ENCODE data around the gene TEX101.
"Not testable (repeated sequence)": the region's sequence is repeated elsewhere in the genome, so short reads cannot be mapped to it uniquely, and the experiment has no call there.

Gene TEX101

DNA sequence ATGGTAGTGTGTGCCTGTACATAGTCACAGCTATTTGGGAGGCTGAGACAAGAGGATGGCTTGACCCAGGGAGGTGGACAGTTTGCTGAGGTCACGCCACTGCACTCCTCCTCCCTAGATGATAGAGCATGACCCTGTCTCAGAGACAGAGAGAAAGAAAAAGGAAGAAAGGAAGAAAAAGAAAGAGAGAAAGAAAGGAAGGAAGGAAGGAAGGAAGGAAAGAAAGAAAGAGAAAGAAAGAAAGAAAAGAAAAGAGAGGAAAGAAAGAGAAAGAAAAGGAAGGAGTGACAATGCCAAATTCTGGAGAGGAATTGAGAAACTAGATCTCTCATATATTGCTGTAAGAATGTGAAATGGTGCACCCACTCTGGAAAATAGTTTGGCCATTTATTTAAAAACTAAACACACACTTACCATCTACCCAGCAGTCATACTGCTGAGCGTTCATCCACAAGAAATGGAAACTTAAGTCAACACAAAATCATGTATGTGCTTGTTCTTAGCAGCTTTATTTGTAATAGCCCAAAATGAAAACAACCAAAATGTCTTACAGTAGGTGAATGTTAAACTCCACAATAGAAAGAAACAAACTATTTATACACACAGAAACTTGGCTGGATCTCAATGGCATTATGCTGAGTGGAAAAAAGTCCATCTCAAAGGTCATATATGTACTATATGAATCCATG, 7.5 kb downstream of the TEX101 start:
- DNase-seq, result no peak

DNA sequence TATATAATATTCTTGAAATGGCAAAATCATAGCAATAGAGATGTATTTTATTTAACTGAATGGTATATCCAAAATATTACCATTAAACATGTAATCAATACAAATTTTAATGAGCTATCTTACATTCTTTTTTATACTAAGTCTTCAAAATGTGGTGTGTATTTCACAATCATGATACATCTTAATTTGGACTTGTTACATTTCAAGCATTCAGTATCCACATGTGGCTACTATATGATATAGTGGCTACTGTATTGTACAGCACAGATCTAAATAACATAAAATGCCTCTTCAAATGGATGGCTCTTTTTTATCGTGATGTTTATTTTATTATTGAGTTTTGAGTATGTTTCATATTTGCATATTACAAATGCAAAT, 8.0 kb downstream of the TEX101 start:
- no peak for DNase-seq

DNA sequence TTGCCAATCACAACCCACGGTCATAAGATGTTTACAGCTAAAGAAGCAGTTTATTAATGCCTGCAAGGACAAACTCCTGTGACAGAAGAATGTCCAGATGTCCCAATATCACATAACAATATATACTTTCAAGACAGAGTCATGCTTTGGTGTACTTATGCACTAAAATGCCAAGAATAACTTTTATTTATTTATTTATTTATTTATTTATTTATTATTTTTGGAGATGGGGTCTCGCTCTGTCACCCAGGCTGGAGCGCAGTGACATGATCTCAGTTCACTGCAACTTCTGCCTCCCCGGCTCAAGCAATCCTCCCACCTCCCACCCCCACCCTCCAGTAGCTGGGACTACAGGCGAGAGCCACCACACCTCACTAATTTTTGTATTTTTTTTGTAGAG, 9.1 kb downstream of the TEX101 start:
- DNase-seq, result no peak

DNA sequence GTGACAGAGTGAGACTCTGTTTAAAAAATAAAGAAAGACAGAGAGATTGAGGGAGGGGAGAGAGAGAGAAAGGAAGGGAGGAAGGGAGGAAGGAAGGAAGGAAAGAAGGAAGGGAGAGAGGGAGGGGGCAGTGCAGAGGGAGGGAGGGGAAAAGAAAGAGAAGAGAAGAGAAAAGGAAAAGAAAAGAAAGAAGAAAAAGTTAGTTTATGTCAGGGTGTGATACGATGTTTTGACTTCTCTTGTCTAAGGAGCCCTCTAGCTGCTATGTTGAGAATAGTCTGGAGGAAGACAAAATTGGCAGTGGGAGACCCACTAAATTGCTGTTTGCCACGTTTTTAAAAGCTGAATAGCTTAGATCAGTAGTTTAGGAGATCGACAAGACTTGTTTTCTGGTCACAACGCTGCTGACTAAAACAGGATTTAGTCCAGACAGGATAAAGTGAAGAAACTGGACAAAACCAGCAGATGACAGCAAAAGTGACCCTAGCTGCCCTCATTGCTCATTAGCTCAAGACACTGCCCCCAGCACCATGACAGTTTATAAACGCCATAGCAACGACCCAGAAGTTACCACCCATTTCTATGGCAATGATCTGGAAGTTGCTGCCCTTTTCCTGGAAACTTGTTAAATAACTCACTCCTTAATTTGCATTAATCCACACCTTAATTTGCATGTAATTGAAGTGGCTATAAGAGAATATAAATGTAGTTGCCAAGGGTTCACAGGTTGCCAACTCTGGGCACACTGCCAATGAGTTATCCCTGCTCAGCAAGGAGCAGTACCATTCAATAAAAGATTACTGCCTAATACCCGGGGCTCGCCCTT, 11.1 kb downstream of the TEX101 start:
- DNase-seq, result no peak

DNA sequence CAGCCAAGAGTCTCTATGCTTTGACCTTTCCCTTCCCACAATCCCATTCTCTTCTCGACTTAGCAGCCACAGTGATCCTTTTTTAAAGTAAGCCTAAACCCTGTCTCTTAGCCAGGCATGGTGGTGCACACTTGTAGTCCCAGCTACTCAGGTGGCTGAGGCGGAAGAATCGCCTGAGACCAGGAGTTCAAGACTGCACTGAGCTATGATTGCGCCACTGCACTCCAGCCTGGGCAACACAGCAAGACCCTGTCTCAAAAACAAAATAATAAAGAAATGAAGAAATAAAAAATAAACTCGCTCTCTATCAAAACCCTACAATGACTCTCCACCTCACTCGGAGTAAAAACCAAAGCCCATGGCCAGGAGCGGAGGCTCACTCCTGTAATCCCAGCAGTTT, 14.7 kb downstream of the TEX101 start:
- DNase-seq, result no peak

DNA sequence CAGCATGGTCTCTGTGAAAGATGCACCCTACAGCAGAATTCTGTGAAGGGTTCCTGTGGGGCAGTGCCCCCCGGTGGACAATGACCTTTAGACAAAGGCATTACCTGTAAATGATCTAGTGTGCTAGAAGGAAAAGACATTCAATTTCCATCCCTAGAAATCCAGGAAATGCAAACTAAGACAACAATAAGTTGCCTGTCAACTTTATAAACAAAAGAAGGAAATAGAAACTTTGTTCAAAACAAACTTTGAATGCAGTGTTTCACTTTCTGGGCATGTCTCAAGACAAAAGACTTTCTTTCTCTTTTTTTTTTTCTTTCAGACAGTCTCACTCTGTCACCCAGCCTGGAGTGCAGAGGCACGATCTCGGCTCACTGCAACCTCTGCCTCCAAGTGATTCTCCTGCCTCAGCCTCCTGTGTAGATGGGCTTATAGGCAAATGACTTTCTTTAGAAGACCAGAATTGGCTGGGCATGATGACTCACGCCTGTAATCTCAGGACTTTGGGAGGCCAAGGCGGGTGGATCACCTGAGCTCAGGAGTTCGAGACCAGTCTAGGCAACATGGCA, 15.5 kb downstream of the TEX101 start:
- DNase-seq, result no peak

DNA sequence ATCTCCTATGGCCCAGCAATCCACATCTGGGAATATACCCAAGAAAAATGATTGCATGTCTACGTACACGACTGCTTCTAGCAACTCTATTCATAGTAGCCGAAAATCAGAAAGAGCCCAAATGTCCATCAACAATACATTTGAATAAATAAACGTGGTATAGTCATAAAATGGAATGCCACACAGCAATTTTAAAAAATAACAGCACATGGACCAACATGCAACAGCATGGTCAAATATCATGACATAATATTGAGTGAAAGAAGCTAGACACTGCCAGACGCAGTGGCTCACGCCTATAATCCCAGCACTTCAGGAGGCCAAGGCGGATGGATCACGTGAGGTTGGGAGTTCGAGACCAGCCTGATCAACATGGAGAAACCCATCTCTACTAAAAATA, 16.3 kb downstream of the TEX101 start:
- no peak for DNase-seq

DNA sequence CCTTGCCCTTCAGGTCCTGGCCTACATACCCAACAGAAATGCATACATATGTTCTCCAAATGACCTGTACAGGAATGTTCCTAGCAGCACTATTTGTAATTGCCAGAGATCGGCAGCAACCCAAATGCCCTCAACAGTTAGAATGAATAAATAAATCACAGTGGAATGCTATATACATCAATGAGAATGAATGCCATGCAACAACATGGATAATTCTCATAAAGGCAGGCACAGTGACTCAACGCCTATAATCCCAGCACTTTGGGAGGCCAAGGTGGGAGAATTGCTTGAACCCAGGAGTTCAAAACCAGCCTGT, 18.6 kb downstream of the TEX101 start:
- no peak for DNase-seq

DNA sequence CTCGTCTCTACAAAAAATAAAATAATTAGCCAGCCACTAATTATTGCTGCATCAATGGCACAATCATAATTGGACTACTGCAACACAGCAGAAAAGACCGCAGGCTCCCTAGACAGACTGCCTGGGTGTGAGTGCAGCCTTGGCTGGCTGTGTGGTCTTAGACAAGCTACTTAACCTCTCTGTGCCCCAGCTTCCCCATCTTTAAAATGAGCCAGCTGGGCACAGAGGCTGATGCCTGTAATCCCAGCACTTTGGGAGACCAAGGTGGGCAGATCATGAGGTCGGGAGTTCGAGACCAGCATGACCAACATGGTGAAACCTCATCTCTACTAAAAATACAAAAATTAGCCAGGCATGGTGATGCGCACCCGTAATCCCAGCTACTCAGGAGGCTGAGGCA, 19.0 kb downstream of the TEX101 start:
- DNase-seq, result no peak

DNA sequence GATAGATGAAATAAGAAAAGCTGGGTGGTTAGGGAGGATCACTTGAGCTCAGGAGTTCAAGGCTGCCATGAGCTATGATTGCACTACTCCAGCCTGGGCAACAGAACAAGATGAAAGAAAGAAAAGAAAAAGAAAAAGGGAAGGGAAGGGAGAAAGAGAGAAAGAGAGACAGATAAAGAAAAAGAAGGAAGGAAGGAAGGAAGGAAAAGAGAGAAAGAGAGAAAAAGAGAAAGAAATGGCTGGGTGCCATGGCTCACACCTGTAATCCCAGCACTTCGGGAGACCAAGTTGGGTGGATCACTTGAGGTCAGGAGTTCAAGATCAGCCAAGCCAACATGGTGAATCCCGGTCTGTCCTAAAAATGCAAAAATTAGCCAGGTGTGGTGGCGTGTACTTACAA, 21.1 kb downstream of the TEX101 start:
- no peak for DNase-seq

DNA sequence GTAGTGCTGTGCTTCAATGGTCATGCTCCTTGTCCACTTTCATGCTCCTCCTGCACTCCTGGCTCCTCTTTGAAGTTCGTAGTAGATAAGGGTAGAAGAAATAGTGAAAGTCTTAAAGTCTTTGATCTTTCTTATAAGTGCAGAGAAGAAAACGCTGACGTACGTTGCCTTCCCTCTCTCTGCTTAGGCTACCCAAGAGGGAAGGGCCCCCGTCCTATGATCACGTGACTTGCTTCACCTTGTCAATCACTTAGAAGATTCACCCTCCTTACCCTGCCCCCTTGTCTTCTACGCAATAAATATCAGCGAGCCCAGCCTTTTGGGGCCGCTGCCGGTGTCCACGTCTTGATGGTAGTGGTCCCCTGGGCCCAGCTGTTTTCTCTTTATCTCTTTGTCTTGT, 22.6 kb downstream of the TEX101 start:
- DNase-seq, result not testable (repeated sequence)

DNA sequence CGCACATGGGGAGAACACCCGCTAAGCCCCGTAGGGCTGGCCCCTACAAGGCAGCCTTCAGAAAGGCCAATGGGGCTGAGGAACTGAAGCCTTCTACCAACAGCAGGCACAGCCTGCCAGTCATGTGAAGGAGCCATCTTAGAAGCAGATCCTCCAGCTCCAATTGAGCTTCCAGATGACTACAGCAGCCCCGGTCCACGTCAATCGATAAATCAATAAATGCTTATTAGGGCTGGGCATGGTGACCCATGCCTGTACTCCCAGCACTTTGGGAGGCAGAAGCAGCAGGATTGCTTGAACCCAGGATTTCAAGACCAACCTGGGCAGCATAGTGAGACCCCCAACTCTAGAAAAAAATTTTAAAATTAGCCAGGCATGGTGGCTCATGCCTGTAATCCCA, 23.0 kb downstream of the TEX101 start:
- DNase-seq, result no peak

DNA sequence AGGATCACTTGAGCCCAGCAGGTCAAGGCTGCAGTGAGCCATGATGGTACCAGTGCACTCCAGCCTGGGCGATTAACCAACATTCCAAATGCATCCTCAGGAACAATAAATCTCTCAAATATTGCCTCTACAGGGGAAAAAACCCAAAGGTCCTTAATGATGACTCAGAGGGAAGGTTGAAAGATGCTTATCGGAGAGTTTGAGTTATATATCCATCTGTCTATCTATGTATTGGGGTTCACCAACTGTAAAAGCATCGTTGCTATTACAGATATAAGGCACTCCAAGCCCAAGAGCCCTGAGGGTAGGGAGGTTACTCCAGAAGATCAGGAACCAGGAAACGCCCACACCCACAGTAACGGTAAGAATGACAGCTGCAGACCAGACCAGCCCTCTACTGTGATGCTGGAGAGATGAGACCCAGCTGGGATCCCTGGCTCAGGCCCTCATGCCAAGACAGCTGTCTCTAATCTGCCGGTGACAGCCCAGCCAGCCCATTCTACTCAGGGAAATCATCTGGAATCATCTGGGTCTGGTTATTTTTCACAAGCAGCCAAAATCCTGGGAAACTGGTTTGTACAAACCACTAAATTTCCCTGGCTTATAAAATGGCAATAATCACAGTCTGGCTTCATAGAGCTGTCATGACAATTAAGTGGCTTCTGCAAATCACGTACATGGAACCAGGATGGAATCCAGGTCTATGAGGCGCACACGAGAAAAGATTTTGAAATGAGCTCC, 23.8 kb downstream of the TEX101 start:
- peak; percentile 61 for DNase-seq

DNA sequence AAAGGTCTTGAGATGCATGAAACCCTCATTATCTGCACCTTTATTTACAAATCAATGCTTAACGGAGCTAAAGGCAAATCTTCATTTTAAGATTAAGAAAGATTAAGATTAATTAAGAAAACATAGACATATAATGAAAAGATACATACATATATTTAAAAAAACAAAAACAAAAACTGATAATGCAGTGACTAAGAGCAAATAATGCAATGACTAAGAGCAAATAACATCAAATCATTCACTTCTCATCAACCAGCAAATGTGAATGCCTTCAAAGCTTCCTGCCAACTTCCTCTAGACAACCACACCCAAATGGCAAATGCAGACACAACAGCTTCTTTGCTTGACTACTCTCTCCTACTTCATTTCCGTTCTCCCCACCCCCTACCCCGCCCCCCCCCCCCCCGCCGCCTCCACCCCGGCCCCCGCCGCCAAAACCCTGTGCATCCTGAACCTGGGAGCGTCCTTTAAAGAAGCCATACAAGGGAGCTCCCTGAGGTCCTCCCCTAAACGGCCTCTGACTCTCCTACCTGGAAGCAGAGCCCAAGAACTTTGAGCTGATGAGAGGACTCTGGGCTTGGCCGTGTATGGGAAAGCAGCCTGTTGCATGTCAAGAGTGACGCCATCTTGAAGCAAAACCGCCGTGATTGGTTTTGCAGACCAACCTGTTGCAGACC, 24.5 kb downstream of the TEX101 start:
- peak; percentile 20 for DNase-seq

DNA sequence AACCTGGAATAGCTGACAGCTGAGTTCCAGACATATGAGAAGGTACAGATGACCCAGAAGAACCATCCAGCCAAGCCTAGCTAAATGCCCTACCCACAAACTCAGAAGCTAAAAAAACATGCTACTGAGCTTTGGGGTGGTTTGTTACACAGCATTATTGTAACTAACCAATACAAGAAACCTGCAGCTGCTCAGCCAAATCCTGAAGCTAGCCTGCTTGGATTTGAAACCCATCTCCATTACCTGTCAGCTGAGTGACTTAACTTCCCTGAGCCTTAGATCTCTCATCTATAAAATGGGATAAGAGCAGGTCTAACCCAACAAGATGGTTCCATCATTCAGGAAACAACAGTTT, 25.0 kb downstream of the TEX101 start:
- DNase-seq, result no peak

DNA sequence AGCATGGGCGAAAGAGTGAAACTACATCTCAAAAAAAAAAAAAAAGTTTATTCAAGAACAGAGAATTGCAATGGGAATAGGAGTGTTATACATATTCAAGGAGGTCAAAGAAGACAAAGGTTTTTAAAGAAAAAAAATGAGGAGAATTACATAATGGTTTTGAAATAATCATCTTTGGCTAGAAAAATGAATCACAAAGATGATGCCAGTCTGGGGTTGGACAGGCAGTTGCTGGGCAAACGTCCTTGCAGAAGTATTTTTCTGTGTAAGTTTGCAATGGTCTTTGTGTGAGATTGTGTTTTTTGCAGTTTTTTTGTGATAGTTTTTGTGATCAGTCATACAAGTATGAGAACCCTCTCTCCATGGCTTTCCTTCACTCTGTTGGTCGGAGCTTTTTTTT, 27.0 kb downstream of the TEX101 start:
- no peak for DNase-seq

DNA sequence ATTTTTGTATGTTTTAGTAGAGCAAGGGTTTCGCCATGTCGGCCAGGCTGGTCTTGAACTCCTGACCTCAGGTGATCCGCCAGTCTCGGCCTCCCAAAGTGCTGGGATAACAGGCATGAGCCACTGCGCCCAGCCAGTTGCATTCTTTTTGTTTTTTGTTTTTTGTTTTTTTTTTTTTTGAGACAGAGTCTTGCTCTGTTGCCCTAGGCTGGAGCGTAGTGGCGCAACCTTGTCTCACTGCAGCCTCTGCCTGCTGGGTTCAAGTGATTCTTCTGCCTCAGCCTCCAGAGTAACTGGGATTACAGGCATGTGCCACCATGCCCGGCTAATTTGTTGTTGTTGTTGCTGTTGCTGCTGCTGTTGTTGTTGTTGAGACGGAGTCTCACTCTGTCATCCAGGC, 29.4 kb downstream of the TEX101 start:
- not testable (repeated sequence) for DNase-seq

DNA sequence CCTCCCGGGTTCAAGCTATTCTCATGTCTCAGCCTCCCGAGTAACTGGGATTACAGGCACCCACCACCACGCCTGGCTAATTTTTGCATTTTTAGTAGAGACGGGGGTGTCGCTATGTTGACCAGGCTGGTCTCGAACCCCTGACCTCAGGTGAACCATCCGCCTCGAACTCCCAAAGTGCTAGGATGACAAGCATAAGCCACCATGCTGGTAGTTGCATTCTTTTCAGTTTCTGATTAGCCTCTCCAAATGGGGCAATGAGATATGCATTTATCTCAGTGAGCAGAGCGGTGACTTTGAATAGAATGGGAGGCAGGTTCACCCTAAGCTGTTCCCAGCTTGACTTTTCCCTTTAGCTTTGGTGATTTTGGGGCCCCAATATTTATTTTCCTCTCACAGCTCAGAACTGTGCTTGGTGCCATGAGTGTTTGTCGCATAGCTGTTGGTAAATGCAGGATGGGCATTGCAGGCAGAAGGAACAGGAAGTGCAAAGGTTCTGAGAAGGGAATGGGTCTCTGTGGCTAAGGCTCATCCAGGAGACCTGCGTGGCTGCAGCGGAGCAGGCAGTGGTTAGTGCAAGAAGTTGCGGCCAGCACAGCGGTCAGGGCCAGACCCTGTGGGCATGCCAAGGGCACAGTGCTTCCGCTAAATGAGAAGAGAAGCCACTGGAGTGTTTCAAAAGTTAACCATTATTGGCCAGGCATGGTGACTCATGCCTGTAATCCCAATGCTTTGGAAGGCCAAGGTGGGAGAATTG, 30.0 kb downstream of the TEX101 start:
- DNase-seq, result no peak

DNA sequence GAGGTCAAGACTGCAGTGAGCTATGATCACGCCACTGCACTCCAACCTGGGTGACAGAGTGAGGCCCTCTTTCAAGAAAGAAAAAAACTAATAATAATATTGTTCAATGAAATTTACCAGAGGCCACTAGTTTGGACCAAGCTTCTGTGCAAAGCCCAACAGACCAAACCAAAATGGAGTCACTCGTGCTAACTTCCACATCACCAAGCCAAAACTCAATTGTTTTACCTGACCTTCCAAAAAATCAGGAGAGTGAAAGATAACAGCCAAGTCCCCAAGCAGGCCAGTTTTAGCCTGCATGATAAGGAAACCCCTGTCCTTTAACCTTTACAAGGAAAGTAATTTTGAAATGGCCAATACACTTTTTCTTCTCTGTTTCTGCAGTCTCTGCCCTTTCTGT, 30.7 kb downstream of the TEX101 start:
- no peak for DNase-seq

DNA sequence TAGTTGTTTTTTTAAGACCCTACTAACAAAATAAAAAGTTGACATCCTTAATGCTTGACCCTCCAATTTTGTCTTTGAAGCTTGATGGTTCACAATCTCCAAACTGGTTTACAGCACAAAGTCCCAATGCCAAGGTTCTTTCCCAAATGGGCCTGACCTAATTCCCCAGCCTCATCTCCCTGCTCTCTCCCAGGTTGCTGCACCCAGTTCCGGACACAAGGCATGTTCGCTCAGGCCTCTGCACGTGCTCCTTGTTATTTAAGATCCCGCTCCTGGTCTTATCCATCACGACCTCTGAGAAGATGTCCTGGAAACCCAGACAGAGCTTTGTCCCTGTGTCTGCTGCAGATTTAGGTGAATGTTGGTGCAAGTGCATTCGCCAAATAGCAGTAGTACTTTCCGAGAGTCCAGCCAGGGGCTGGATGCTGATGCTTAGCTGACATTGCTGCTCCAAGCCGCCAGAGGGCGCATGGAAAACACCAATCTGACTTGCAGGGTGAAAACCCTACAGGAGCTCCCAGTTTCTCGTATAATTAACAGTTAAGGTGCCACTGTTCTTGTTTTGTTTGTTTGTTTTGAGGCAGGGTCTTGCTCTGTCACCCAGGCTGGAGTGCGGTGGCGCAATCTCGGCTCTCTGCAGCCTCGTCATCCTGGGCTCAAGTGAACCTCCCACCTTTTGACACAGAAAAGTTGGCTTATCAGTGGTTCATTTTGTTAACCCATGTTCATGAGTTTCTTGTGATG, 32.2 kb downstream of the TEX101 start:
- DNase-seq, result peak; percentile 64

DNA sequence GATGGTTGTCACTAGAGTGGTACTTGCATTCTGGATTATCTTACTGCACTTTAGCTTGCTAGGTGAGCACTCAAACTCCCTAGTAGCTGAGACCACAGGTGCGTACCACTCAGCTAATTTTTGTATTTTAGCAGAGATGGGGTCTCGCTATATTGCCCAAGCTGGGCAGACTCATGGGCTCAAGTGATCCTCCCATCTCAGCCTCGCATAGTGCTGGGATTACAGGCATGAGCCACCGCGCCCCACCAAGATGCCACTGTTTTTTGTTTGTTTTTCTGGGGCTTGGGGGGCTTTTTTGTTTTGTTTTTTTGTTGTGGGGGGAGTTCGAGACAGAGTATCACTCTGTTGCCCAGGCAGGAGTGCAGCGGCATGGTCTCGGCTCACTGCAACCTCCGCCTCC, 33.0 kb downstream of the TEX101 start:
- no peak for DNase-seq

DNA sequence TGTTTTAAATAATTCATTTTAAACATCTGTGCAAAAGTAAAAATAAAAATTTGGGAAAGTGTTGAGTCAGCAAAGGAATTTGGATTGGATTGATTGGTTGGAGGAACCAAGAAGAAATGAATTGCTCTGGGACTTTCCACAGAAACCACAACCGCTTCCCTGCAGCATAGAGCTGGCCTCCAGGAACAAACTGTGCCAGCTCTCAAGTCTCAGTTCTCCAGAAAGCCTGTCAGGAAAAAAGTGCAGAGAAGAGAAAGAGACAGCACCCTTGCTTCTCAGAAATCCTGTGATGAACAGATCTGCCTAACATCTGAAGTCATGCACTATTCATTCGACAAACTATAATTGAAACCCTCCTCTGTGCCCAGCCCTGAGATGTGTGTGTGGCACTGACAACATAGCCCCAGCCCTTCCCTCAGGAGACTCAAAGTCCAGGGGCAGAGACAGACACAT, 35.9 kb downstream of the TEX101 start:
- DNase-seq, result peak; percentile 43

All from fibroblast of skin of right biceps (primary cell).